K562 (cell line): ENCODE results near the gene ZBTB2. TPM values are rescaled to one million over a fixed set of nuclear protein-coding genes. Genes with fewer than 3 reads are reported as not detected.

Source experiments
- BMI1 ChIP-seq: fragments of 150-350 bp; IDR thresholded peaks from 2 replicates; pipeline ENCODE4 v1.6.1; 2014; ENCODE audit warnings: low read length
- E2F1 ChIP-seq: sonication (generic); formaldehyde crosslinking; IDR thresholded peaks from 2 replicates; pipeline ENCODE4 v1.8.1; 2023; ENCODE audit warnings: mild to moderate bottlenecking, missing genetic modification reagents, moderate library complexity
- EWSR1 ChIP-seq: fragments of 450-650 bp; IDR thresholded peaks from 2 replicates; pipeline ENCODE4 v1.6.1; 2018; ENCODE audit warnings: borderline replicate concordance, mild to moderate bottlenecking, low read depth, moderate library complexity; ENCODE audit not compliant: partially characterized antibody
- FUS ChIP-seq: fragments of 200-400 bp; formaldehyde crosslinking; optimal IDR thresholded peaks from 2 replicates; pipeline ENCODE3; 2017; ENCODE audit warnings: low read depth, low read length
- JUND ChIP-seq, 2 experiments: IDR thresholded peaks; 2 replicates in 1 of 2; 3 replicates in 1 of 2; pipeline ENCODE4 v1.6.1; 2011; ENCODE audit warnings: borderline replicate concordance in 2 of 2, low read depth in 2 of 2, low read length in 2 of 2, improper control_type of control experiment in 1 of 2, missing biosample characterization in 1 of 2, missing genetic modification characterization in 1 of 2, missing genetic modification reagents in 1 of 2
- MAFF ChIP-seq: IDR thresholded peaks from 2 replicates; pipeline ENCODE4 v1.6.1; 2012; ENCODE audit warnings: low read length, improper control_type of control experiment
- MCM7 ChIP-seq, 2 experiments: fragments of 450-650 bp; IDR thresholded peaks; 2 replicates each; pipeline ENCODE4 v1.6.1; 2016 to 2018
- NFRKB ChIP-seq: fragments of 450-650 bp; IDR thresholded peaks from 2 replicates; pipeline ENCODE4 v1.6.1; 2016; ENCODE audit warnings: low read depth
- NR2F6 ChIP-seq: fragments of 450-650 bp; formaldehyde crosslinking; IDR thresholded peaks from 2 replicates; pipeline ENCODE4 v1.4.0; 2020; ENCODE audit warnings: mild to moderate bottlenecking
- NRF1 ChIP-seq, 2 experiments: fragments of 450-650 bp; IDR thresholded peaks in 1 of 2; conservative IDR thresholded peaks in 1 of 2; 2 replicates each; pipeline ENCODE4 v1.6.1; 2014; ENCODE audit warnings: mild to moderate bottlenecking in 2 of 2
- PHF20 ChIP-seq: fragments of 450-650 bp; IDR thresholded peaks from 2 replicates; pipeline ENCODE4 v1.6.1; 2018; ENCODE audit not compliant: partially characterized antibody
- RFX1 ChIP-seq: fragments of 450-650 bp; IDR thresholded peaks from 2 replicates; pipeline ENCODE4 v1.6.1; 2016; ENCODE audit warnings: mild to moderate bottlenecking, moderate library complexity
- RHOXF2B ChIP-seq: fragments of 250-450 bp; sonication (Bioruptor Pico); conservative IDR thresholded peaks from 2 replicates; pipeline ENCODE4 v1.5.1; 2021
- SAP30 ChIP-seq: fragments of 200-600 bp; sonication (generic); IDR thresholded peaks from 2 replicates; pipeline ENCODE4 v1.6.1; 2012; ENCODE audit warnings: borderline replicate concordance, low read depth, mild to moderate bottlenecking, moderate library complexity, low read length, control low read depth, inconsistent platforms; ENCODE audit not compliant: insufficient read depth, poor library complexity, severe bottlenecking
- SIN3B ChIP-seq: fragments of 450-650 bp; IDR thresholded peaks from 2 replicates; pipeline ENCODE4 v1.6.1; 2017; ENCODE audit warnings: low read depth, mild to moderate bottlenecking, moderate library complexity
- TEAD1 ChIP-seq, 2 experiments: fragments of 450-650 bp in 1 of 2; sonication (generic) in 1 of 2; formaldehyde crosslinking; IDR thresholded peaks; 2 replicates each; pipeline versions ENCODE4 v1.4.0 to v1.8.0; 2020 to 2022; ENCODE audit warnings: mild to moderate bottlenecking in 2 of 2, missing genetic modification reagents in 1 of 2
- ZBTB2 ChIP-seq: fragments of 450-650 bp; IDR thresholded peaks from 2 replicates; pipeline ENCODE4 v1.6.1; 2016; ENCODE audit warnings: antibody characterized with exemption
- ZC3H8 ChIP-seq: fragments of 450-650 bp; IDR thresholded peaks from 2 replicates; pipeline ENCODE4 v1.6.1; 2017
- ZNF395 ChIP-seq: fragments of 200-800 bp; sonication (Bioruptor generic); IDR thresholded peaks from 2 replicates; pipeline ENCODE4 v1.6.1; 2017; ENCODE audit warnings: missing genetic modification characterization, missing compliant biosample characterization
- ZNF830 ChIP-seq: fragments of 250-450 bp; sonication (Bioruptor Pico); IDR thresholded peaks from 2 replicates; pipeline ENCODE4 v1.5.0; 2021; ENCODE audit warnings: mild to moderate bottlenecking
- polyA plus RNA-seq, 8 experiments: library from polyadenylated mRNA; depleted of rRNA in 4 of 8; stranded (reverse) in 5 of 8; unstranded in 3 of 8; fragments of >200 nt; fragmentation: Nextera tagmentation in 2 of 8; fragmentation: Illumina TruSeq in 1 of 8; extraction: Ambion mirVana in 2 of 8; extraction: Trizol in 1 of 8; gene quantifications; 2 replicates each; pipeline versions ENCODE4 v1.2.1 to v1.2.3, GENCODE V29; 2011 to 2014; ENCODE audit warnings: inconsistent platforms in 1 of 8, missing spikeins in 1 of 8
- total RNA-seq, 7 experiments: library from RNA; depleted of rRNA in 6 of 7; stranded (reverse); fragments of >200 nt in 6 of 7; fragmentation: Illumina TruSeq in 2 of 7; extraction: Trizol in 2 of 7; gene quantifications; 2 replicates each; pipeline versions ENCODE4 v1.2.1 to v1.2.3, GENCODE V29; 2011 to 2021; ENCODE audit warnings: low replicate concordance in 1 of 7
- TF ChIP-seq, protein P1 (sequence below), 3 experiments: IDR thresholded peaks in 2 of 3; conservative IDR thresholded peaks in 1 of 3; 2 replicates each; pipeline ENCODE4 v1.5.1; 2011 to 2012; ENCODE audit warnings: low read length in 3 of 3, mild to moderate bottlenecking in 3 of 3, control low read depth in 2 of 3, improper control_type of control experiment in 1 of 3, inconsistent platforms in 1 of 3, low read depth in 1 of 3, mixed read lengths in 1 of 3, moderate library complexity in 1 of 3; ENCODE audit not compliant: insufficient read depth in 2 of 3
- TF ChIP-seq, protein P2 (sequence below): fragments of 250-450 bp; sonication (Bioruptor Pico); IDR thresholded peaks from 2 replicates; pipeline ENCODE4 v1.5.0; 2021

ZBTB2 gene
- total and polyA plus RNA-seq, 9 of the 15 experiments (the other 6 are each of a cell fraction or from before 2014, with no cell fraction given): 5.1 to 26.2 (median 16.4) TPM

- no peak for TF ChIP-seq NRF1 (conservative IDR thresholded peaks at IDR 0.05 in 1 of 2, IDR thresholded peaks at IDR 0.05 in 1 of 2)
- TF ChIP-seq FUS: no peak
- no peak for TF ChIP-seq MCM7 (IDR thresholded peaks at IDR 0.05)
- no peak for TF ChIP-seq ZBTB2
- TF ChIP-seq ZNF395 (CRISPR knock-in tag): no peak
- no peak for TF ChIP-seq EWSR1
- no peak for TF ChIP-seq BMI1
- peak in 1 of 2 experiments; percentile 19; a peak in 1 of 4 replicates for TF ChIP-seq TEAD1 (CRISPR knock-in tag; IDR thresholded peaks at IDR 0.05)
- TF ChIP-seq PHF20: peak; percentile 70
- TF ChIP-seq, protein P1, sequence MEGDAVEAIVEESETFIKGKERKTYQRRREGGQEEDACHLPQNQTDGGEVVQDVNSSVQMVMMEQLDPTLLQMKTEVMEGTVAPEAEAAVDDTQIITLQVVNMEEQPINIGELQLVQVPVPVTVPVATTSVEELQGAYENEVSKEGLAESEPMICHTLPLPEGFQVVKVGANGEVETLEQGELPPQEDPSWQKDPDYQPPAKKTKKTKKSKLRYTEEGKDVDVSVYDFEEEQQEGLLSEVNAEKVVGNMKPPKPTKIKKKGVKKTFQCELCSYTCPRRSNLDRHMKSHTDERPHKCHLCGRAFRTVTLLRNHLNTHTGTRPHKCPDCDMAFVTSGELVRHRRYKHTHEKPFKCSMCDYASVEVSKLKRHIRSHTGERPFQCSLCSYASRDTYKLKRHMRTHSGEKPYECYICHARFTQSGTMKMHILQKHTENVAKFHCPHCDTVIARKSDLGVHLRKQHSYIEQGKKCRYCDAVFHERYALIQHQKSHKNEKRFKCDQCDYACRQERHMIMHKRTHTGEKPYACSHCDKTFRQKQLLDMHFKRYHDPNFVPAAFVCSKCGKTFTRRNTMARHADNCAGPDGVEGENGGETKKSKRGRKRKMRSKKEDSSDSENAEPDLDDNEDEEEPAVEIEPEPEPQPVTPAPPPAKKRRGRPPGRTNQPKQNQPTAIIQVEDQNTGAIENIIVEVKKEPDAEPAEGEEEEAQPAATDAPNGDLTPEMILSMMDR (IDR thresholded peaks at IDR 0.05 in 2 of 3, conservative IDR thresholded peaks at IDR 0.05 in 1 of 3; ENCODE audit: insufficient read depth in 2 of 3, low read depth in 1 of 3, low read length in 3 of 3): no peak
- no peak for TF ChIP-seq MAFF
- no peak for TF ChIP-seq RFX1
- no peak for TF ChIP-seq JUND (IDR thresholded peaks at IDR 0.05; ENCODE audit: borderline replicate concordance, low read depth, low read length)
- TF ChIP-seq JUND (tag; IDR thresholded peaks at IDR 0.05; ENCODE audit: borderline replicate concordance, low read depth, low read length): no peak
- no peak for TF ChIP-seq ZC3H8
- TF ChIP-seq NFRKB: peak; percentile 51; the same call in 1 of the 2 replicates
- no peak for TF ChIP-seq ZNF830 (CRISPR knock-in tag)
- peak; percentile 58 for TF ChIP-seq SAP30
- TF ChIP-seq, protein P2, sequence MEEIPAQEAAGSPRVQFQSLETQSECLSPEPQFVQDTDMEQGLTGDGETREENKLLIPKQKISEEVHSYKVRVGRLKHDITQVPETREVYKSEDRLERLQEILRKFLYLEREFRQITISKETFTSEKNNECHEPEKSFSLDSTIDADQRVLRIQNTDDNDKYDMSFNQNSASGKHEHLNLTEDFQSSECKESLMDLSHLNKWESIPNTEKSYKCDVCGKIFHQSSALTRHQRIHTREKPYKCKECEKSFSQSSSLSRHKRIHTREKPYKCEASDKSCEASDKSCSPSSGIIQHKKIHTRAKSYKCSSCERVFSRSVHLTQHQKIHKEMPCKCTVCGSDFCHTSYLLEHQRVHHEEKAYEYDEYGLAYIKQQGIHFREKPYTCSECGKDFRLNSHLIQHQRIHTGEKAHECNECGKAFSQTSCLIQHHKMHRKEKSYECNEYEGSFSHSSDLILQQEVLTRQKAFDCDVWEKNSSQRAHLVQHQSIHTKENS (CRISPR knock-in tag): no peak
- peak; percentile 56 for TF ChIP-seq SIN3B
- TF ChIP-seq E2F1 (CRISPR knock-in tag): no peak
- TF ChIP-seq NR2F6 (CRISPR knock-in tag): 0 out of 2 replicates have a peak, but pooled peaks have one; percentile 69
- TF ChIP-seq RHOXF2B (CRISPR knock-in tag): no peak
Observed at GRCh38 chr6:151390851-151391470, 398 bp downstream of the ZBTB2 start (continued).
